ENCODE data around the gene KDM4C.

- TF ChIP-seq, protein P1, sequence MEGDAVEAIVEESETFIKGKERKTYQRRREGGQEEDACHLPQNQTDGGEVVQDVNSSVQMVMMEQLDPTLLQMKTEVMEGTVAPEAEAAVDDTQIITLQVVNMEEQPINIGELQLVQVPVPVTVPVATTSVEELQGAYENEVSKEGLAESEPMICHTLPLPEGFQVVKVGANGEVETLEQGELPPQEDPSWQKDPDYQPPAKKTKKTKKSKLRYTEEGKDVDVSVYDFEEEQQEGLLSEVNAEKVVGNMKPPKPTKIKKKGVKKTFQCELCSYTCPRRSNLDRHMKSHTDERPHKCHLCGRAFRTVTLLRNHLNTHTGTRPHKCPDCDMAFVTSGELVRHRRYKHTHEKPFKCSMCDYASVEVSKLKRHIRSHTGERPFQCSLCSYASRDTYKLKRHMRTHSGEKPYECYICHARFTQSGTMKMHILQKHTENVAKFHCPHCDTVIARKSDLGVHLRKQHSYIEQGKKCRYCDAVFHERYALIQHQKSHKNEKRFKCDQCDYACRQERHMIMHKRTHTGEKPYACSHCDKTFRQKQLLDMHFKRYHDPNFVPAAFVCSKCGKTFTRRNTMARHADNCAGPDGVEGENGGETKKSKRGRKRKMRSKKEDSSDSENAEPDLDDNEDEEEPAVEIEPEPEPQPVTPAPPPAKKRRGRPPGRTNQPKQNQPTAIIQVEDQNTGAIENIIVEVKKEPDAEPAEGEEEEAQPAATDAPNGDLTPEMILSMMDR (IDR thresholded peaks at IDR 0.05; ENCODE audit: low read length), result no peak
- TF ChIP-seq EZH2 (IDR thresholded peaks at IDR 0.05; ENCODE audit: borderline replicate concordance, low read length), result no peak
These were observed 448.0 kb downstream of the KDM4C start for GRCh38 chr9:7205806-7206205.
